ENCODE data around the gene PANX3.
A peak's percentile ranks its signal among the peaks of the same experiment; 100 is the strongest.

DNA sequence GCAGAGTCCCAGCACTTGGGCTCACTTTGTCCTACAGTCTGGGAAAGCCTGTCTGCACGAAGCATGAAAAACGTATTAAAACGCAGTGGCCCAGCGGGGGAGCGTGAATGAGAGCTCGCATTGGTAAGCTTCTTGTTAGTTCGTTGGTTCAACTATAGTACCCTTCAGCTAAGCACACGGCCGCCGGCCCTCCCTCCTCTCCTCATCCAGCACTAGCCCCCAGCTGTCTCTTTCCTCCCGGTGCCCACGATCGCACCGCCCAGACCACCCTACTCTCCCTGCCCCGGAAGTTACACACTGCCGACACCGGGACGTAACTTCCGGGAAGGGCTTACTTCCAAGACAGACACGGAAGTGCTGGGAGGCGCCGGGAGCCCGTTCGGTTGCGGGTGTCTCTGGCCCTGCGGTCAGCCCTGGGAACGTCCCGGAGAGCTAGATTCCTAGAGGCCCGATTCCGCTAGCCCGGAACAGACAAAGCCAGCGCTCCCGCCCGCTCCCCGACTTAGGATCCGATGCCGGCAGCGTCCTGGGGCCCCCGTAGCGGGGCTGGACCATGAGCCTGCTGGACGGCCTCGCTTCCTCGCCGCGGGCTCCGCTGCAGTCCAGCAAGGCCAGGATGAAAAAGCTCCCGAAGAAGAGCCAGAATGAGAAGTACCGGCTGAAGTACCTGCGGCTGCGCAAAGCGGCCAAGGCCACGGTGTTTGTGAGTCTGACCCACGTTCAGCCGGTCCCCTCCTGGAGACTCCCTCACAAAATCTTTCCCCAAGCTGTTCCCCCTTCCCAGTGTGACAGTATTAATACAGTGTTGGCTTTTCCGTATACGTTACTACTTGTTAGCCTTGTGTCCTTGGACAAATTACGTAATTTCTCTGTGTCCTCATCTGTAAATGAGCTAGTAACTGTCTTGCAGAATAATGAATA lies 11.6 kb downstream of the PANX3 start, which contains the start of gene TBRG1:
- TF ChIP-seq, protein P1, sequence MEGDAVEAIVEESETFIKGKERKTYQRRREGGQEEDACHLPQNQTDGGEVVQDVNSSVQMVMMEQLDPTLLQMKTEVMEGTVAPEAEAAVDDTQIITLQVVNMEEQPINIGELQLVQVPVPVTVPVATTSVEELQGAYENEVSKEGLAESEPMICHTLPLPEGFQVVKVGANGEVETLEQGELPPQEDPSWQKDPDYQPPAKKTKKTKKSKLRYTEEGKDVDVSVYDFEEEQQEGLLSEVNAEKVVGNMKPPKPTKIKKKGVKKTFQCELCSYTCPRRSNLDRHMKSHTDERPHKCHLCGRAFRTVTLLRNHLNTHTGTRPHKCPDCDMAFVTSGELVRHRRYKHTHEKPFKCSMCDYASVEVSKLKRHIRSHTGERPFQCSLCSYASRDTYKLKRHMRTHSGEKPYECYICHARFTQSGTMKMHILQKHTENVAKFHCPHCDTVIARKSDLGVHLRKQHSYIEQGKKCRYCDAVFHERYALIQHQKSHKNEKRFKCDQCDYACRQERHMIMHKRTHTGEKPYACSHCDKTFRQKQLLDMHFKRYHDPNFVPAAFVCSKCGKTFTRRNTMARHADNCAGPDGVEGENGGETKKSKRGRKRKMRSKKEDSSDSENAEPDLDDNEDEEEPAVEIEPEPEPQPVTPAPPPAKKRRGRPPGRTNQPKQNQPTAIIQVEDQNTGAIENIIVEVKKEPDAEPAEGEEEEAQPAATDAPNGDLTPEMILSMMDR (conservative IDR thresholded peaks at IDR 0.05) = no peak
- TF ChIP-seq ZFX (IDR thresholded peaks at IDR 0.05) = peak; percentile 71; the same call in 1 of the 2 replicates

Data from C4-2B (cell line).